ENCODE measurements around the gene ANTKMT.
"Not testable (repeated sequence)": the region's sequence is repeated elsewhere in the genome, so short reads cannot be mapped to it uniquely, and the experiment has no call there.

The ANTKMT gene

DNA sequence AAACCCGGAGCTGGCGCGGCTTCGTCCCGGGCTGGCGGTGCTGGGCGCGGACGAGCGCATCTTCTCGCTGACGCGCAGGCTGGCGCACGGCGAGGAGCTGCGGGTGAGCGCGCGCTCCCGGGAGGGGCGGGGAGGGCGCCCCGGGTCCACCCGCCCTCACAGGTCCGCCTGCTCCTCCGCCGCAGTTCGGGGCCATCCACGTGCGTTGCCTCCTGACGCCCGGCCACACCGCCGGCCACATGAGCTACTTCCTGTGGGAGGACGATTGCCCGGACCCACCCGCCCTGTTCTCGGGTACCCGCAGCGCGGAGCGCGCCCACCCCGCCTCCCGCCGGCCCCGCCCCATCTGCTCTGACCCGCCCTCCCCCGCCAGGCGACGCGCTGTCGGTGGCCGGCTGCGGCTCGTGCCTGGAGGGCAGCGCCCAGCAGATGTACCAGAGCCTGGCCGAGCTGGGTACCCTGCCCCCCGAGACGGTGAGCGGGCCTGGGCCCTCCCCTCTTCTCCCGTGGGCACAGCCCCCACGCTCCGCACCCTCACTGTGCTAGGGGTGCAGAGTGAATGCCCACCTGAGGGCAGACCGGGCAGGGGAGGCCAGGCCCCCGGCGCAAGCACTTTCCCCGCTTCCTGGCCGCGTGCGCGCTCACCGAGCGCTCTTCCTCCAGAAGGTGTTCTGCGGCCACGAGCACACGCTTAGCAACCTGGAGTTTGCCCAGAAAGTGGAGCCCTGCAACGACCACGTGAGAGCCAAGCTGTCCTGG lies 7.4 kb downstream of the ANTKMT start:
- peak; percentile 78 for DNase-seq (ENCODE audit: low spot score)

DNA sequence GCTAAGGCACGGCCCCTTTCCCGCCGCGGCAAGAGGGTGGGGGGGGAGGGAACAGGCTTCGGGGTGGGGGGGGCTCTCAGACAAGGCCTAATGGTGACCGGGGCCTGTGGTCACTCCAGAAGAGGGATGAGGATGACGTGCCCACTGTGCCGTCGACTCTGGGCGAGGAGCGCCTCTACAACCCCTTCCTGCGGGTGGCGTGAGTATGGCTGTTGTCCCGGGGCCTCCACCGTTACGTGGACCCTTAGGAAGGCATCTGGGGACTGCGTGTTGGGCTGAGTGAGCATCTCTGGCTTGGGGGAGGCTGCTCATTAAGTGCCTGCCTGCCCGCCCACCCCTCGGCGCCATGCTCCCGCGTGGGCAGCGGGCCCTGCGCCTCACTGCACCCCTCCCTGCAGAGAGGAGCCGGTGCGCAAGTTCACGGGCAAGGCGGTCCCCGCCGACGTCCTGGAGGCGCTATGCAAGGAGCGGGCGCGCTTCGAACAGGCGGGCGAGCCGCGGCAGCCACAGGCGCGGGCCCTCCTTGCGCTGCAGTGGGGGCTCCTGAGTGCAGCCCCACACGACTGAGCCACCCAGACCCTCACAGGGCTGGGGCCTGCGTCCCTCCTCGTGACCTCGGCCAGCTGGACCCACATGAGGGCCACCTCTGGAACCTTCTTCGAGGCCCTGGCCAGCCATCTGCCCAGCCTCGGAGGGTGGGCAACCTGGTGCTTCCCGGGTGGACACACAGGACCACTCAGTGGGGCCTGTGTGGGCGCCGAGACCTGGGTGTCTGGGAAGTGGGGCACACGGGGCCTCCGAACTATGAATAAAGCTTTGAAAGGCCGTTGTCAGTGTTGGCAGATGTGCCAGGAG lies 8.2 kb downstream of the ANTKMT start:
- no peak for DNase-seq (ENCODE audit: low spot score)

DNA sequence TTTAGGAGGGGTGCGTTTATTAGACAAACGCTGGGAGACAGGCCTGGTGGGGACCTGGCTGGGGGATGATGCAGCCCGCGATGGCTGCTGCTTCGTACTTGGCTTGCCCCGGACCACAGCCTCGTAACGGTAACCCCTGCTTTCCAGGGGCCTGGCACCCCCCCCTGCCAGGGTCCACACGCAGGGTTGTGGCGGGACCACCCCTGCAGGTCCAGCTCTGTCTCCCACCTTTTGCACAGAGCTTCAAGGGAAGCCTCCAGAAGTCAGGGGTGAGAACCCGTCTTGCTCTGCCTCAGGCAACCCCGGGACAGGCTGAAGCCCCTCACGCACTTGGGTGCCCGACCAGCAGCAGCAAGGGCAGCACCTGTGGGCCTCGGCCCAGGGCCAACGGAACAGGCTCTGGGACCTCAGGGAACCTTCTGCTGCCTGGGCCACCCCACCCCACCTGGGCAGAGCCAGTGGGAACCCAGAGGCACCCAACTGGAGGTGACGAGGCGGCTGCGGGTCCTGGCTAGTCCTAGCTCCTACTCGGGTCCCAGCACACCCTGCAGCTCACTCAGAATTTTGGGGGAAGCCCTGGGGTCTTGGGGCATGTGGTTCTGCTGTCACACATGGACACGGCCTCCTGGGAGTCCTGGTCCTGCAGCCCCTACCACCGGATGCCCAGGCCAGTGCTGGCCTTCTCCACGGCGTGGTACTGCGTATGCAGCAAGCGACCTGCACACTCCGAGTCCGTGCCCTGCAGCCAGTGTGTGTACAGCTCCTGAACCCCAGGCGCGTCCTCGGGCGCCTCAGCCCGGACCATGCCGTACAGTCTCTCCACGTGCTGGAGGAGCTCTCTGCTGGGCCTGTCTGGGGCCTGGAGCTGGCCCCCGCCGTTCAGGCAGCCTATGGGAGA lies 9.1 kb downstream of the ANTKMT start:
- DNase-seq (ENCODE audit: low spot score): no peak

DNA sequence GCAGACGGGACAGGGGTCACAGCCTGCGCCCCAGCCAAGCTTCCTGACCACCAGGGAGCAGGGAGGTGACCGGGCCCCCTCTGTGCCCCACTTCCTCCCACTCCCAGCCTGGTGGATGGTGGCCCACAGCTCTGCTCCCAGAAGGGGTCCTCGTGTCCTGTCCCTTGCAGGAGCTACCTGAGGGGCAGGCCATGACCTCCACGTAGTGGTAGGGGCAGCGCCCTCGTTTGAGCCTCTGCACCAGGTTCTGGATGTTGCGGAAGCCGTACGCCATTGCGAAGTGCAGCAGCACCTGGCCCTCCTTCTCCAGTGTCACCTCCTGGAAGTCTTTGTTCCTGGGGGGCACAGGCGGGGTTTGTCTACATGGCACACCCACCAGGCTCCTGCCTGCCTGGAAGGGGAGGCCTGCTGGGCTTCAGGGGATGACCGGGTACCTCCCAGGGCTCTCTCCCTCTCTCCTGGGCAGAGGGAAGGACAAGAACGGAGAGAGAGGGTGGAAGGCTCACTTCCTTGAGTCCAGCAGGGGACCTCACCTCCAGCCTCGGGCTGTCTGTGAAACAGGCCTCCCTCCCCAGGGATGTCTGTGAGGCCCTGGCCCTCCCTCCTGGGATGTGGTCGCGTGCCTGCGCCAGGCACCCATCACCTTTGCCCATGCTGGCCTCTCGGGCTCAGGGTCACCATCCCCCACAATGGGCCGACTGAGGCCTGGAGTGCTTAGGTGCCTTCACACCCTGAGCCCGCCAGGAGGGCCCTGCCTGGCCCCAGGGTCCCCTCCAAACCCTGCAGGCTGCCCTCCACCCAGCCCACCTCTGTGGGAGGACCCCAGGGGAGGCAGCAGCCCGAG lies 9.9 kb downstream of the ANTKMT start:
- no peak for DNase-seq (ENCODE audit: low spot score)

DNA sequence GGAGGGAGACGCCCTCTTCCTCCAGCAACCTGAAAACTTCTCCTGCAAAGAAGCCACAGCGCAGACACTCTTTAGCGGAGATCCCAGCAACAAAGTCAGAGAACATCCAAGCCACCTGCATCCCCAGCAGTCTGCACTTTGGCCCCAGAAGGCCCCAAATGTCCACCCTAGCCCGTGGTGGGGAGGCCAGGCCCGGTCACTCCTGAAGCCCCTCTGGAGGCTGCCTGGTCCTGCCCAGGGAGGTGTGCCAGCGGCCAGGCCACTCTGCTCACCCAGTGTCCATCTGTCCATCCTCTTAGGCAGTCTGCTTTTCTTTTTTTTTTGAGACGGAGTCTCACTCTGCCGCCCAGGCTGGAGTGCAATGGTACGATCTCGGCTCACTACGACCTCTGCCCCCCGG lies 11.4 kb downstream of the ANTKMT start:
- DNase-seq (ENCODE audit: low spot score): no peak

DNA sequence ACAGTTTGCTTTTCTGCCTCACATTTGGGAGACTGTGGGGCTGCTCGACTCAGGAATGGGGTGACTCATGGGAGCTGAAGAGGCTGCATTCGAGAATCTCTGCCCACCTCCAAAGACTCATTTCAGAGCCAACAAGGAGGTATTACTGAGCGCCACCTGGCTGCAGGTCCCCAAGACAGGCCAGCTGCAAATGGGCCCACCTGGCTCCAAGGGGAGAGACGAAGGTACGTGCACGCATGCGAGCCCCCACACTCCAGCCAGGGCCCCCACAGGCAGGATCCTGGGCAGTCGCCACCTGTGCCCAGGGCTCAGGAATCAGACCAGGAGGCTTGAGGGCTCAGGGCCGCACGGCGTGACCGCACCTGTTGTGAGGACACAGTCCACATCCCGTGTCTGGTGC lies 12.0 kb downstream of the ANTKMT start:
- DNase-seq (ENCODE audit: low spot score): no peak

DNA sequence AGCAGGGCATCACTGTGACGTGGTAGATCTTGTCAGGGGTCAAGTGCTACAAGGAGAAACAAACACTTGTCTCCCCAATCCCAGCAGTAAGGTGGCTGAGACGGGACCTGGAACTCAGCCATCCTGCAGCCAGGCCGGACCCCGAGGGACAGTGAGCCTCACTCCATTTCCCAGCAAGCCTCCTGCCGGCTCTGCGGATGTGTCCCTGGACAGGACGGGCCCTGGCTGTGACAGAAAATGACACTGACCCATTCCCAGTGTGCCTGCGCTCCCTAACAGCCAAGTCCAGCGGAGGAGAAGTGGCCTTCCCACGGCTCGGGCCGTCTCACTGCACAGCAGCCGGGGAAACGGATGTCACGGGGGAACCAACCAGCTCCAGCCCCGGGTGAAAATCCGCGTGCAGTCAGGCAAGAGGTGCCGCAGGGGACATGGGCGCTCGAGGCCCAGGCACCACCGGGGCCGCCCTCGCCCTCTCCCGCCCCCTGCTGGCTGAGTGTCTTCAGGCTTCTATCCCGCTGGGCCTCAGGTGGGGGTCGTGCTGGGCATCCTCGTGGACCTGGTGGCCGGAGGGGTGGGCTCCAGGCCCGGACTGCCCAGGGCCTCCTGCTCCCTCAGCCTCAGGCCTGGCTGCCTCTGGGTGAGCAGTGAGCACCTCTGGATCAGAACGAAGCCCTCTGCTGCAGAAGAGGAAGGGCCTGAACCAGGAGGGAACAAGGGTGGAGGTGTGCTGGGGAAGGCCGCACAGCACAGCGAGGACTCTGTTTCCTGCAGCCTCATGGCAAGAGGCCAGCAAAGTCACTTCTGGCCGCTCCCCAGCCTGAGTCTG lies 12.6 kb downstream of the ANTKMT start:
- no peak for DNase-seq (ENCODE audit: low spot score)

DNA sequence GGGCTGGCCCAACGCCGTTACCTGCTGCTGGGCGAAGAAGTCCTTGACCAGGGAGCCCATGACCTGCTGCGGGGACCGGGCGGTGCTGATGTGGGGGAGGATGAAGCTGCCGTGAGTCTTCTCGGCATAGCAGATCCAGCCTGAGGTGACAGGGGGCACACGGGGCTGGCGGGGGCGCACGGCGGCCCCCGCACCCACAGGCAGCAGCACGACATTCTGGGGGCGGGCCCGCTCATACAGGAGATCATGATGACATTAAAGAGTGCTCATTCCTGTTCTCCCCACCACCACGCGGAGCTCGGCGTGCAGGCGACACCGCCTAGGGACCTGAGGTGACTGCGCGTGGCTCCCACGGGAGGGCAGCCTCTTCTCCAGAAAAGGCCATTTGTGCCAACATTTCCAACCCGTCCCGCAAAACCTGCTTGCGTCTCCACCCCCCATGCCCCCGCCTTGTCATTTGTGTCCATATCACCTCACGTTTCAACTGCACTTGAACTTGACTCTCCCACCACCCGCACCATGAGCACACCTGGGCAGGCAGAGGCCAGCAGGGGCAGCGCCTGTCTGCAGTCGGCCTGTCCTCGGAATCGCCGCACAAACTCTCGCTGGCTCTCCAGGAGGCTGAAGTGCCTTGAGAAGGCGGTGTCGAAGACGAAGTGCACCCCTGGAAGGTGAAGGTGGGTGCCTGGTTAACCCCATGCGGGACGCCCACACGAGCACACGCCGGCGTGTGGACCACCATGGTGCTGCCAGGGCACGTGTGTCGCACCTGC lies 13.4 kb downstream of the ANTKMT start:
- no peak for DNase-seq (ENCODE audit: low spot score)

DNA sequence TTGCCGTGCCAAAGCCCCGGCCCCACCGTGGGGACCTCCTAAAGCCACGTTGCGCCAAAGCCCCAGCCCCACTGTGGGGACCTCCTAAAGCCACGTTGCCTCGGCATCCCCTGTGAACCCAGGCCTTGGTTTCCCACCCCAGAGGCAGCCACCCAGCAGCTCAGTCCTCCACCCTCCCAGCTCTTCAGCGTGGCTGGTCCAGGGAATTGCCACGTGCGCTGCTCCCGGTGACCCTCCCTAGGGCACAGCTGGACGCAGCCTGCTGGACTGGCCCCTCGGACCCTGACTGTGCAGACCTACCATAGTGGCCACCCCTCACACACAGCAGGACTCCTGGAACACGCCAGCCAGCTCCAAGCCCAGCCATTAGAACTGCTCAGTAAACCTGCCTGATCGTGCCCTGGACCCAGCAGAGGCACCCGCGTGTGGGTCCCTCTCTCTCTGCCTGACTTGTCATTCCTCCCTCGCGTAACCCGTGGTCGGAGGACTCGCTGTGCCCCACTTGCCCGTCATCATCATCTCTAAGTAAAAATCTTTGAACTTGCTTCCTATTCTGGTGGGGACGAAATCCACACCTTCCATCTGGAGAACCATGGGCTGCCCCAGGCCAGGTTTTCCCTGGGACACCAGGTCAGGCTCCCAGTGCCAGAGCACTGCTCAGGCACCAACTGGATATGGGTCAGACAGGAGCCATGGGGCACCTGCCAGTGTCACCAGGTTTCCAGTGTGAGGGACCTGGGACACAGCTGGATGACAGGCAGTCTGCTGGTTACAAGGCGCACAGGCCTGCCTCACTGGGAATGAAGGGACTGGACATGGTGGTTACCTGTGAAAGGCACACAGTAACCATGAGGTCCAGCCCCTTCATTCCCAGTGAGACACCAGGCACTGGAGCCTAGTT lies 14.3 kb downstream of the ANTKMT start:
- DNase-seq (ENCODE audit: low spot score): no peak

DNA sequence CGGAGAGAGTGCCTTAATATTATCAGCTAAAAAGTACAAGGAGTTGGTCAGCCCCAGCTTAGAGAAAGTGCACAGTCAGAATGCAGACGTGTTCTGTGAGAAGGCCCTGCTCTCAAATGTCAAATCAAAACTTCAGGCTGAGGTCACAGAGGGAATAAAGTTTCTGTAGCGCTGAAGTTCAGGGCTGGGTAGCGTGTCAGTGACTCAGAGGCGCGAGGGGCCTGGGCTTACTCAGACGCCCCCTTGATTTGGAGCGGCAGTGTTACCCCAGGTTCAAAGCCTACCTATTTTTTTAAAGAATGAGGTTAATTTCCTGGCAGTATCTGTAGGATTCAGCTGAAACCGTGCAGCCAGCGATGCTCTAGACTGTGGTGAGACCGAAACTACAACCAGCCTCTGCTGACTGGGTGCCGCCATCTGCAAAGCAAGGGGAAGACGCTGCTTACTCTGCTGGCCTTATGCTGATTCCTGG lies 15.1 kb downstream of the ANTKMT start:
- no peak for DNase-seq (ENCODE audit: low spot score)

DNA sequence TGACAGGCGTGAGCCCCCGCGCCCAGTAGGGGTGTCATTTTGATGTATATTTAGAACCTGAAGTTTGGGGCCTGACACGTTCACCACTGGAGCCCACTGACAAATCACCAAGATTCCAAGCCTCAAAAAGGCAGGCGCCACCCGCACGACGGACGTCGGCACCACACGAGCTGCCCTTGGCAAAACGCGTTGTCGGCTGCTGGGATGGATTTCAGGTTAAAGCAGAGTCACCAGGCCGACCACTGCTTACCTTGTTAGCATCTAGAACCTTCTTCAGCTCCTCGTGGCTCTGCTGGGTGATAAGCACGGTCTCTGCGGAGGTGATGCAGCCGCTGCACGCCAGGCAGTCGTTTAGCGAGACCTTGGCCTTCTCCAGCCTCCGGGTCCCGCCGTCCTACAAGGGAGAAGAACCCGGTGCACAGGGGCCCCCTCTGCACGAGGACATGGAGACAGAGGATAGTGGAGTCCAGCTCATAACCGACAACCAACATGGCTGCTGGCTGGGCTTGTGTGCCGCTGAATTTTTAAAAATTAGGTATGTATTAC lies 16.1 kb downstream of the ANTKMT start:
- no peak for DNase-seq (ENCODE audit: low spot score)

DNA sequence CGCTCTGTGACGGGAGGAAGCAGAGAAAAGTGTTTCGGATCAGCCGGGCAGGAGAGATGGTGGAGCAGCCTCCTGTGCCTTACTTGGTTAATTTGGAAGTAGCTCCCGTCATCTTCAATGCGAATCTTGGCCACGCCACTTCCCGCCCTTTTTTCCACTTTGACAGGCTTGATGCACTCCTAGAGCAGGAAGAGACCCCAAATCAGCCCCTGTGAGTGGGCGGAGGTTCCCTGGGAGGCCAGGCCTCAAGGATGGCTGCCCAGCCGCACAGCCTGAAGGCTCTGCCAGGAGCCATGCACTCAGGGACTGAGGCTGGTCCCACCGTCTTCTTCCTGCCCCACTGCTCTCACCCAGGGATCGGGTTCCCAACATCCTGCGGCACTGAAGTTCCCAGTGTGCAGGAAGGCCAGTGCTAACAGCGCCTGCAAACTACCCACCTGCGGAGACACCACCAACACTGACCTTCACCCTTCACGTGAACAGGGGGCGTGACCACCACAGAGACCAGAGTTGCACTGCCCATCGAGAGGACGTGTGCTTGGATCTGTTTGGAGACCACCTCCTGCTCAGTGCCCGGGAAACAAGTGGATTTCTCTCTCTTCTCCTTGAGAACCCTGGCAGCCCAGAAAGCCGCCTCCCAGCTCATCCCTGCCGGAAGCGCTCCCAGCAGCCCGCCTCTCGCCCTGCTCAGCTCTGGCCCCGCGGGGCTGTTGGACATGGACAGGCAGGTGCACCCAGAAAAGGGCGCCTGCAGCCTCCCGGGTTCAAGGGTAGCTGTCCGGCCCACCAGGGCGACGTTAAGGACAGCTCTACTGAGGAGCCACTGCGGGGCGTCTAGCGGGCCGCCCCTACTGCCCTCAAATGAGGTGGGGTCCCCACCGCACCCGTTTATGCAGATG lies 18.9 kb downstream of the ANTKMT start:
- DNase-seq (ENCODE audit: low spot score): no peak

DNA sequence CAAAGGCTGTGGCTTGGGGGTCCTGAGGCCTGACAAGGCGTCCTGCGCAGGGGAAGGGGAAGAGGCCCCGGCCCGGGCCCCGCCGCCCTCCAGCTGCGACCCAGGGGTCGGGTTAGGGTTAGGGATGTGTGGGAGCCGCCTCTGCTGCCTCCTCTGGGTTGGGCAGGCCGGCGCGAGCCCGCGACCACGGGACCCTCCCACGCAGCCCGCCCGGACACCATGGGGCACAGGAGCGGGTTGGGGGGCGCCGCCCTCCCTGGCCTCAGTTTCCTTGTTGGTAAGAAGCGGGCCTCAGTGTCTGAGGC lies 19.5 kb downstream of the ANTKMT start:
- no peak for DNase-seq (ENCODE audit: low spot score)

DNA sequence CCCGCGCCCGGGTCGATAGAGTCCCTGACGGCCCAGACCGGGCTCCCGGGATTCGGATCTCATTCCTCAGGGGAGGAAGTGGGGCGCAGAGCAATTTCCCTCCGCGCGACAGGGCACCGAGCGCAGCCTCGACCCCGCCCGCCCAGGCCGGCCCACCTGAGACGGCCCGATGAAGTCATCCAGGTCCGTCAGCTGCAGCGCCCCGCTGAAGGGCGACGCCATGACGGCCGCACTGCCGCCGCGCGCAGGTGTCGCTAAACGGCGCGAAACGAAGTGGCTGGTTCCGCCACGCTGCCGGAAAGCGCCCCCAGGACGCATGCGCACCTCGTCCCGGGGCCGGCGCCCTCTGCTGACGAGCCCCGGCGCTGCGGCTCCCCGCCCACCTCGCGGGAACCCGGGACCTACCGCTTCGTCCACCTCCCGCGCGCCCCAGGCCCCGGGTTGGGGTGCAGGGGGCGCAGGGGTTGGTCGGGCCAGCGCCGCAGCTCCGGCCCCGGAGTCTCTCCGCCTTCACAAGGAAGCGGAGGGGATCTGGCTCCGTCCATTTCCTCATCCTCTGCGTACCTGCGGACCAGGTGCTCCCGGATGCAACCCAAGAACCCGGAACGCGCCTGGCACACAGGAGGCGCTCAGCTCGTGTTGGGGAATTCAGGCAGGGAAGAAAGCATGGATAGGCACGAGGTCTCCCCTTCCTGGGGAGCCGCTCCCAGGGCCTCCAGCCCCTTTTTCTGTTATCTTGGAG lies 20.0 kb downstream of the ANTKMT start, which contains the start of gene CIAO3:
Gene CIAO3, minus strand, starts transcription at position 234 of the 742 bp plus-strand sequence. Its CDS starts 12 bp downstream, at position 222.
- peak; percentile 90 for DNase-seq (ENCODE audit: low spot score)

DNA sequence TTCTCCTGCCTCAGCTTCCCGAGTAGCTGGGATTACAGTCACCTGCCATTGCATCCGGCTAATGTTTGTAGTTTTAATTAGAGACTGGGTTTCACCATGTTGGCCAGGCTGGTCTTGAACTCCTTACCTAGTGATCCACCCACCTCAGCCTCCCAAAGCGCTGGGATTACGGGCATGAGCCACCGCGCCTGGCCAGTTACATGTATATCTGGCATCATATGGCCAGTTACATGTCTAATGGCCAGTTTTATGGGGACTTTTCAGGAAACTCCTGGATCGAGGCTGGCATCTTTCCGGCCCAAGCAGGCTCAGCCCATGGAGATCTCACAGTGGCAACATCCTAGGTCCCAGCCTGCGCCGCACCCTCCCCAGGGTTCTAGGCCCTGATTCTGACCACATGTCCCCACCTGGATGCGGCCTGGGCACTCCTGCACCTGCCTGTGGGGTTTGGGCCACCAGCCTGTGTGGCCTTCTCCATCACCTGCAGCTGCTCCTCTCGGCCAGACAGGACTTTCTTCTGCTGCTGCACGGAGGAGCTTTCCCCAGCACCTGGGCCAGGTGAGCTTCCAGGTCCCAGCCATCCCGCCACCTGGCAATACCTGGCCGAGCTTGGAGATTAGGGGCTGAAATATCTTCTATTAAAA lies 21.2 kb downstream of the ANTKMT start:
- no peak for DNase-seq (ENCODE audit: low spot score)

DNA sequence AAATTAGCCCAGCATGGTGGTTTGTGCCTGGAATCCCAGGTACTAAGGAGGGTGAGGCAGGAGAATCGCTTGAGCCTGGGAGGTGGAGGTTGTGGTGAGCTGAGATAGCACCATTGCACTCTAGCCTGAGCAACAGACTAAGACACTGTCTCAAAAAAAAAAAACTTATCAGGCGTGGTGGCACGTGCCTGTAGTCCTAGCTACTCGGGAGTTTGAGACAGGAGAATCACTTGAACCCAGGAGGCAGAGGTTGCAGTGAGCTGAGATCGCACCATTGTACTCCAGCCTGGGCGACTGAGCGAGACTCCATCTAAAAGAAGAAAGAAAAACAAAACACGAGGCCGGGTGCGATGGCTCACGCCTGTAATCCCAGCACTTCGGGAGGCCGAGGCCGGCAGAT lies 21.9 kb downstream of the ANTKMT start:
- not testable (repeated sequence) for DNase-seq (ENCODE audit: low spot score)

Data from COLO829 (cell line).